GM21576 (cell line): Measurements from ENCODE around the gene CDKN3.
"Not testable (repeated sequence)": the region's sequence is repeated elsewhere in the genome, so short reads cannot be mapped to it uniquely, and the experiment has no call there.

Experiments used
- ATAC-seq: cut with Tn5 transposase; IDR thresholded peaks from one replicate; pipeline ENCODE4 v1.9.1; 2021; ENCODE audit warnings: mild to moderate bottlenecking, moderate library complexity; ENCODE audit not compliant: unreplicated experiment

Gene CDKN3

GRCh38 chr14:54369343-54369742 is 27.5 kb upstream of the CDKN3 start:
- ATAC-seq = no peak

DNA sequence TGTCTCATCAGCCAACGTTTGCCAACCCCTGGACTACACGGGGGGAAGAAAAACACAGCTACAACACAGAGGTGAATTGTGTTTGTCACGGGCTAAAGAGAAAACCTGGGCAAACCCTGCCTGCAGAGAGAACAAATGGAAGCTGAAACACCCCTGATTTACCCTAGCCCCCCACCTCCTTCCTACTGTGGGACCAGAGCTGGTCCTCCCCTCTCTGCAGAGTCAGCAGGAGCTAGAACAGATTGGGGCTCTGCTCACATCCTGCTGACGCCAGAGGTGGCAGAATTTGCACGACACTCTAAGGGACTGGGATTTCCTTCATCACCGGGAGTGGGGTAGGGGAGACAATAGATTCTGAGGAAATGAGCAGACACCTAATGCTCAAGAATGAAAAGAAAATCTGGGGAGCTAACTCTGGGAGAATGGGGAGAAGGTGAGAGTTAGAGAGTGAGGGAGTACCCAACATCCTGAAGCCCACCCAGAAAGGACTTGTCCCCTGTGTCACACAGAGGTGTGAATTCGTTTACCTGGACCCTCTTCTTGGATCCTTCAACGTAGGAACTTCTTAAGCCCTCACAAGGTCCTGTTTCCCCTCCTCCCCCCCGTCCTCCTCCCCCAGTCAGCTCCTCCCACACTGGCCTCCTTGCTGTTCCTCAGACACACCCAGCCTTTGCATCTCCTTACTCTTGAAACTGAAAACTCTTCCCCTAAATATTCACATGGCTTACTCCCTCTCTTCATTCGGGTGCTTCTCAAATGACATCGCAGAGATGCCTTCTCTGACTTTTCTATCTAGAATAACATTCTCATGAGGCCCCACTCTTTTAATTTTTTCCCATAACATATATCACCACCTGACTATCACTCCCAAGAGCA is 26.2 kb upstream of the CDKN3 start:
- no peak for ATAC-seq

DNA sequence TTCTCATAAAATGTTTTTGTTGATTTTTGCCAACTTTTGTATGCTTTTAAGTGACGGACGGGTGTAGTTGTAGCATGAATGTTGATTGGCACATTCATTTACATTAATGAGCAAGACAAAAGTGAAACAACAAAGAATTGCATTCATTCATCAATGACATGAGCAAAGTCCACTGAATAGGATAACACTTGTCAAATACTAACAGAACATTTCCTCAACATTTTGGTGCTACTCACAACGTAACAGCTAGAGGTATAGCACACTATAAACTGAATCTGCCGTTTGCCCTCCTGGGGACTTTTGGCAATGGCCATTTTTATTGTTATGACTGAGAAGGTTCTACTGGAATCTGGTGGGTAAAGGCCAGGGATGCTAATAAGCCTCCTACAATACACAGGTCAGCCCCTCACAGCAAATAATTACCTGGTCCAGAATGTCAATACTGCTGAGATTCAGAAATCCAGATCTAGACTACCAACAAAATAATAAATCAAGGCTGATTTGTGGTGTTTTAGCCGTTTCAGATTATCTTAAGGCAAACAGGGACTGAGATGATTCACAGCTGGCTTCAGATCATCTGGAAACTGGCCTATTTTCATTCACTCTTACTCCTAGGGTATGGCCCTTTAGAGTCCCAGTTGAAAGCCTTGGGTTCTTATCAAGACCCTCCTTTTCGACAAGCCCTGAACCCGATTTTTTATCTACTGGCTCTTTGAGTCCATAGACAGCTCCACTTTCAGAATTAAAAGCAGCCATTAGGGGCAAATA is 22.5 kb upstream of the CDKN3 start:
- no peak for ATAC-seq

GRCh38 chr14:54377501-54377900 is 19.3 kb upstream of the CDKN3 start:
- no peak for ATAC-seq

- not testable (repeated sequence) for ATAC-seq
Observed at GRCh38 chr14:54378893-54379292, 17.9 kb upstream of the CDKN3 start.

- ATAC-seq = not testable (repeated sequence)
Observed at GRCh38 chr14:54380558-54380957, 16.2 kb upstream of the CDKN3 start.

DNA sequence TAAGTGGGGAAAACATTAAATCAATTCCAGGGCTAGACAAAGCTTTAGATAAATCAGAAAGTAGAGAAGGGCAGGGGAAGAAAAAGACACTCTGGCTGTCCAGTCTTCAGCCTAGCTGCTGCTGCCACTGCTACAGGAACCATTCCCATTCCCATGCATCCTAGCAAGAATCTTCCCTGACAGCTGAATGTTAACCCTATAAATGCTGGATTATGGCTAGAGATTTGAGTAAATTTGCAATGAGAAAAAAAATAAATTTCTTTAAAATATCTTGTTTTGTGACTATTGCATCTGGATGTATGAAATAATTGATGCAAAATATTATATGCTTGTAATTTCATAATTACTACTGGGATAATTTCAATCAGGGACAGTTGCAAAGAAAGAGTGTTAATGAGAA is 15.0 kb upstream of the CDKN3 start:
- no peak for ATAC-seq

GRCh38 chr14:54383835-54384234 is 13.0 kb upstream of the CDKN3 start:
- ATAC-seq = no peak

DNA sequence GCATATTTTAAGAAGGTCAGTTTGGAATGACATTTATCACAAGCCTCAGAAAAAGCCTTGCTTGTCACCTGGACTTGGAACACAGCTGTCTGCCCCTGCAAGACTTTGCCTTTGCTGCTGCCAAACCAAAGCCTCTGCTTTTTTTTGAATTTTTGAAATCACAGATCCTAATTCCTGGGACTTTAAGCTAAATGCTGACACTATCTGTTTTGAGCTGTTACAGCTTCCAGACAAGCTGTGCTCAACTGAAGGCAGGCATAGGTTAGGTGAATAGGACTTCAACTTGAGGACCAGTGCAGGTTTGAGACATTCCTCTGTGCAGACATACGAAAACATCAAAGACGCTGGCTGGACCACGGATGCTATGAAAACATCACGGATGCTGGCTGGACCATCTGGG is 11.3 kb upstream of the CDKN3 start:
- no peak for ATAC-seq

GRCh38 chr14:54387328-54387727 is 9.5 kb upstream of the CDKN3 start:
- ATAC-seq = no peak

DNA sequence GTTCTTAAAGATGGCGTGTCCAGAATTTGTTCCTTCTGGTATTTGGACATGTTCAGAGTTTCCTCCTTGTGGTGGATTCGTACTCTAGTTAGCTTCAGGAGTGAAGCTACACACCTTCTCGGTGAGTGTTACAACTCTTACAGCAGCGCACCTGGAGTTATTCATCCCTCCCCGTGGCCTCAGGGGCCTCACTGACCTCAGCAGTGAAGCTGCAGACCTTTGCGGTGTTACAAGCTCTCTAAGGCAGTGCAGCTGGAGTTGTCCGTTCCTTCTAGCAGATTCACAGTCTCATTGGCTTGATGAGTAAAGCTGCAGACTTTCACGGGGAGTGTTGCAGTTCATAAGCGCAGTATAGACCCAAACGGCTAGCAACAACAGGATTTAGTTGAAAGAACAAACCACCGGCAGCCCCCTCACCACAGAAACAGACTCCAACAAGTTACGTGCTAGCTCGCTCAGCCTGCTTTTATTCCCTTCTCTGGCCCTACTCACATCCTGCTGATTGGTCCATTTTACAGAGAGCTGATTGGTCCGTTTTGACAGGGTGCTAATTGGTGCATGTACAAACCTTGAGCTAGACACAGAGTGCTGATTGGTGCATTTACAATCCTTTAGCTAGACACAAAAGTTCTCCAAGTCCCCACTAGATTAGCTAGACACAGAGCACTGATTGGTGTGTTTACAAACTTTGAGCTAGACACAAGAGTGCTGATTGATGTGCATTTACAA is 4.5 kb upstream of the CDKN3 start:
- no peak for ATAC-seq

GRCh38 chr14:54392986-54393884 is 3.6 kb upstream of the CDKN3 start:
- not testable (repeated sequence) for ATAC-seq

- ATAC-seq = no peak
Observed at GRCh38 chr14:54394596-54394995, 2.2 kb upstream of the CDKN3 start.

DNA sequence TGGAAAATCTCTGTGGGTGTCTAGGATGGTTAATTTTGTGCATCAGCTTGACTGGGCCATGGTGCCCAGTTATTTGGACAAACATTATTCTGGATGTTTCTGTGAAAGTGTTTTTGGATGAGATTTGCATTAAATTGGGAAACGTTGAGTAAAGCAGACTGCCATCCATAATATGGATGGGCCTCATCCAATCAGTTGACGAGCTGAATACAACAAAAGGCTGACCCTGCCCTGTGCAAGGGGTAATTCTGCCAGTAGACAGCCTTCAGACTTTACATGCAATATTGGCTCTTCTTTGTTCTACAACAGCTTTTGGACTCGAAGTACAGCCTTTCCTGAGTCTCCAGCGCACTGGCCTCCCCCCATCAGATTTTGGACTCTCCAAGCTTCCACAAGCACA is 1.5 kb upstream of the CDKN3 start:
- ATAC-seq = no peak

DNA sequence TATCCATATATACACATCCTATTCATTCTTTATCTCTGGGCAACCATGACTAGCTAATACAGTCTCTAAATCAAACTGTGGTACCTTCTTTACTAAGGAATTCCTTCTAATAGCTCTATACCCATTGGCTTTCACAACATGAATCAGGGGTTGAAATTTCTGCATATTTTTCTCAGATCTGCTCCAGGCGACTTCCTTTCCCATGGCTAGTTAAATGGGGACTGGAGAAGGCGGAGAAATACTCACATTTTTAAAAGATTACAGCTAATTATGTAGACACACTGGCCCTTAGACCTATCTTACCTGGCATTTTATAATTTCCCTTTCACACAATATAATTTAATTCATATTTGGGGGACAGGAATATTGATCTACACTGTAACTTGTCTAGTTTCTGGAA is 1.1 kb upstream of the CDKN3 start:
- ATAC-seq = no peak

GRCh38 chr14:54396183-54396492 is 669 bp upstream of the CDKN3 start:
- ATAC-seq = no peak

DNA sequence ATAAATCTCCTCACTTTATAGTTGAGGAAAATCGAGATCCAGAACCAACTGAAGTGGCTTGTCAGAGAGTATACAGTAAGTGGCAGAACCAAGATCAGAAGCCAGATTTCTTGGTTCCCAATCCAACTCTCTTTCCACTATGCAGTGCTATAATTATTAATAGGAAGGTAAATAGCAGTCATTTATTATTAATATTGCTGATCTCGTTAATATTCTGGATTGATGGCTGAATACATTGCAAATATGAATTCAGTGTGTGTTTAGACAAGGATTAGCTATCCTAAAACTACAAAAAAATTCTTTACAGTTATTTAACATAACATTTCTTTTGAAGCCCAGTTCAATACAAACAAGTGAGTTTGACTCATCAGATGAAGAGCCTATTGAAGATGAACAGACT is 2.8 kb downstream of the CDKN3 start:
- ATAC-seq = no peak

GRCh38 chr14:54403401-54404005 is 6.7 kb downstream of the CDKN3 start:
- not testable (repeated sequence) for ATAC-seq

DNA sequence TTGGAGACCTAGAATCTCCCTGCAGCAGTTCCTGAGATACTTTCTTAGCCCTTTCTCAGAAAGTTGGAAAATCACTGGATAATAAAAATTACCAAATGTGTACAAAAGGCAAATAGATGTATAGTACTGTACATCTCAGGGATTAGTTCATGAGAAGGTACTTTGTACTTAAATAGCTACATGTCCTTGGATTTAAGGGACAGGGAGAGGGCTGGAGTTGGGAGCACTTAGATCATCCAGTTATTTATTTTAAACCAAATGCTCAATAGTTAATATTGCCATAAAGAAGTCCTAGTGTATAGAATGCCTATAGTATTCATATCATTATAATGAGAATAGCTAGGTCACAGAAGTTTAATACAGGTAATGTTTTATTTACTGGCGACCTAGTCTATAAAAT is 13.4 kb downstream of the CDKN3 start:
- ATAC-seq = no peak

DNA sequence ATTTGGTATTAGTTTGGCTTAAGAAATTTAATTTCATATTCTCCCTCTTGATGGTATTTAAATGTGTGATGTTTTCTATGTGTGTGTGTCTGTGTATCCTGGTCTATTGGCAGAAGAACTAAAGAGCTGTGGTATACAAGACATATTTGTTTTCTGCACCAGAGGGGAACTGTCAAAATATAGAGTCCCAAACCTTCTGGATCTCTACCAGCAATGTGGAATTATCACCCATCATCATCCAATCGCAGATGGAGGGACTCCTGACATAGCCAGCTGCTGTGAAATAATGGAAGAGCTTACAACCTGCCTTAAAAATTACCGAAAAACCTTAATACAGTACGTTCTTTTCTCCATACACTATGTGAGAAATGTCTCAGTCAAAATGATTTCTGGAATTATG is 14.6 kb downstream of the CDKN3 start:
- no peak for ATAC-seq
